Fibroblast of lung (primary cell): Measurements from ENCODE around the gene EML4. TPM values are rescaled to one million over a fixed set of nuclear protein-coding genes. Genes with fewer than 3 reads are reported as not detected.

ENCODE experiments used
- DNase-seq, 2 donors: peaks; one replicate each; pipeline versions ENCODE4 v3.0.0 to v3.0.0-alpha.2; 2010; ENCODE audit warnings: low read depth in 2 of 2
- H2AFZ ChIP-seq: 2 replicates; pipeline ENCODE4 v1.5.1; 2012; ENCODE audit warnings: low read length, control low read depth, inconsistent platforms
- H3K27ac ChIP-seq: 2 replicates; pipeline ENCODE4 v1.5.1; 2011; ENCODE audit warnings: low read length, control low read depth; ENCODE audit not compliant: insufficient read depth
- H3K27me3 ChIP-seq: 2 replicates; pipeline ENCODE4 v1.5.1; 2011; ENCODE audit warnings: mild to moderate bottlenecking, low read length; ENCODE audit not compliant: control insufficient read depth, insufficient read depth
- H3K36me3 ChIP-seq: 2 replicates; pipeline ENCODE4 v1.5.1; 2011; ENCODE audit warnings: low read length; ENCODE audit not compliant: control insufficient read depth, insufficient read depth
- H3K4me1 ChIP-seq: 2 replicates; pipeline ENCODE4 v1.5.1; 2011; ENCODE audit warnings: low read length; ENCODE audit not compliant: control insufficient read depth, insufficient read depth; ENCODE audit errors: extremely low read depth
- H3K4me2 ChIP-seq: 2 replicates; pipeline ENCODE4 v1.5.1; 2011; ENCODE audit warnings: low read length, control low read depth; ENCODE audit not compliant: insufficient read depth; ENCODE audit errors: extremely low read depth
- H3K4me3 ChIP-seq, 4 experiments: fragments of 200-600 bp in 1 of 4; sonication (generic) in 1 of 4; replicated peaks in 1 of 4; 2 replicates each; pipeline ENCODE4 v1.5.1; 2011 to 2016; ENCODE audit warnings: low read length in 4 of 4, low read depth in 3 of 4, mild to moderate bottlenecking in 3 of 4, control low read depth in 2 of 4, inconsistent platforms in 1 of 4, mixed read lengths in 1 of 4; ENCODE audit not compliant: insufficient read depth in 1 of 4; ENCODE audit errors: control extremely low read depth in 1 of 4
- H3K79me2 ChIP-seq: 2 replicates; pipeline ENCODE4 v1.5.1; 2012; ENCODE audit warnings: mild to moderate bottlenecking, low read length, inconsistent platforms; ENCODE audit not compliant: control insufficient read depth, insufficient read depth
- H3K9ac ChIP-seq: 2 replicates; pipeline ENCODE4 v1.5.1; 2011; ENCODE audit warnings: mild to moderate bottlenecking, low read length, control low read depth; ENCODE audit not compliant: insufficient read depth
- H3K9me3 ChIP-seq: 2 replicates; pipeline ENCODE4 v1.5.1; 2012; ENCODE audit warnings: low read depth, low read length; ENCODE audit not compliant: control insufficient read depth, insufficient read depth
- H4K20me1 ChIP-seq: 2 replicates; pipeline ENCODE4 v1.5.1; 2011; ENCODE audit warnings: low read length; ENCODE audit not compliant: control insufficient read depth, insufficient read depth; ENCODE audit errors: extremely low read depth
- CTCF ChIP-seq, 2 donors: IDR thresholded peaks in 1 of 2; conservative IDR thresholded peaks in 1 of 2; 1 replicate in 1 of 2; 2 replicates in 1 of 2; pipeline ENCODE4 v1.5.1; 2011 to 2012; ENCODE audit warnings: low read length in 2 of 2, control low read depth in 1 of 2, inconsistent platforms in 1 of 2, low read depth in 1 of 2, mild to moderate bottlenecking in 1 of 2
- EZH2 ChIP-seq: IDR thresholded peaks from 2 replicates; pipeline ENCODE4 v1.5.1; 2012; ENCODE audit warnings: low read length, control low read depth, mild to moderate bottlenecking; ENCODE audit errors: missing control alignments
- polyA plus RNA-seq, 2 donors: library from polyadenylated mRNA; depleted of rRNA in 1 of 2; stranded (reverse) in 1 of 2; unstranded in 1 of 2; fragments of >200 nt; gene quantifications; 2 replicates each; pipeline ENCODE4 v1.2.1, GENCODE V29; 2011 to 2012; ENCODE audit warnings: missing spikeins in 1 of 2
- total RNA-seq: library from RNA; depleted of rRNA; stranded (reverse); fragments of >200 nt; gene quantifications from 2 replicates; pipeline ENCODE4 v1.2.1, GENCODE V29; 2014

Gene EML4
- total and polyA plus RNA-seq, 2 donors (not counting 1 experiment from before 2014, with no cell fraction given) = 49.5 to 62.7 TPM

DNA sequence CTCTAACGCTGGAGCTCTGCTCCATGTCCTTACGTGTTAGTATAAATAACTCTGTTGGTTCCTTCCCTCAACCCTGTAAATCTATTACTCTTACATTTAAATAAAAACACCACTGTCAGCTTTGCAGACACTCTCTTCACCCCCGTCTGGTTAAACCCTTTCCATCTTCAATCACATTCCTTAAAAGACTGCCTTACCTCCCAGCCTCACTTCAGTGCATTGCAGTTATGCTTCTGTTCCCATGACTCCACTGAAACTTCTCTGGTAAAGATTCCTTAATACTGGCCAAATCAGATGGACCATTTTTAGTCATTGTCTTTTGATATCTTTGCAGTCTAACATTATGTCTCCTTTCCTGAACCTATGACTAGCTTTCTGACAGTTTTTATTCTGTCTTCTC lies 61.7 kb downstream of the EML4 start:
- TF ChIP-seq EZH2 (no peak), CTCF (conservative IDR thresholded peaks at IDR 0.05 in 1 of 2, IDR thresholded peaks at IDR 0.05 in 1 of 2; ENCODE audit: low read depth in 1 of 2, low read length in 2 of 2) (no peak)
- peaks cover 2% of the 10 kb centered on the region for H3K4me1 ChIP-seq
- H3K9ac ChIP-seq = no peak overlapping the region
- no peak overlapping the region for H3K4me2 ChIP-seq
- DNase-seq = peak in 1 of 2 donors; percentile 53
- H3K4me3 ChIP-seq = no peak overlapping the region
- no peaks in the 10 kb centered on the region for H3K9me3 ChIP-seq
- peaks cover 20% of the 10 kb centered on the region for H3K79me2 ChIP-seq
- H2AFZ ChIP-seq = no peak overlapping the region
- H4K20me1 ChIP-seq = peaks cover 1% of the 10 kb centered on the region
- no peaks in the 10 kb centered on the region for H3K27me3 ChIP-seq
- no peak overlapping the region for H3K27ac ChIP-seq
- no peaks in the 10 kb centered on the region for H3K36me3 ChIP-seq

GRCh38 chr2:42232024-42232423 lies 62.9 kb downstream of the EML4 start:
- Histone ChIP-seq H3K27ac (no peak overlapping the region), H3K27me3 (no peaks in the 10 kb centered on the region), H4K20me1 (peaks cover 1% of the 10 kb centered on the region), H3K4me2 (no peak overlapping the region), H3K36me3 (no peaks in the 10 kb centered on the region), H3K9ac (no peak overlapping the region), H3K4me1 (peaks cover 2% of the 10 kb centered on the region), H3K79me2 (peaks cover 25% of the 10 kb centered on the region), H2AFZ (no peak overlapping the region), H3K4me3 (no peak overlapping the region), H3K9me3 (no peaks in the 10 kb centered on the region)
- no peak for DNase-seq
- no peak for TF ChIP-seq EZH2

- TF ChIP-seq EZH2 = no peak
- no peak for TF ChIP-seq CTCF (conservative IDR thresholded peaks at IDR 0.05 in 1 of 2, IDR thresholded peaks at IDR 0.05 in 1 of 2; ENCODE audit: low read depth in 1 of 2, low read length in 2 of 2)
- H3K4me2 ChIP-seq = peak overlapping the region; percentile 11
Observed at GRCh38 chr2:42233976-42234441, 64.9 kb downstream of the EML4 start.

More at GRCh38 chr2:42233976-42234441, 64.9 kb downstream of the EML4 start:
- peak overlapping the region; percentile 49 for H3K27ac ChIP-seq
- H4K20me1 ChIP-seq = peaks cover 1% of the 10 kb centered on the region
- peaks cover 24% of the 10 kb centered on the region for H3K79me2 ChIP-seq
- peaks cover 2% of the 10 kb centered on the region for H3K4me1 ChIP-seq
- peak; percentile 56 to 74 for DNase-seq
- H2AFZ ChIP-seq = no peak overlapping the region
- no peak overlapping the region for H3K4me3 ChIP-seq
- no peaks in the 10 kb centered on the region for H3K27me3 ChIP-seq
- H3K9me3 ChIP-seq = no peaks in the 10 kb centered on the region
- H3K9ac ChIP-seq = no peak overlapping the region
- H3K36me3 ChIP-seq = no peaks in the 10 kb centered on the region
